ENCODE measurements around the gene OR8D4. TPM values are rescaled to one million over a fixed set of nuclear protein-coding genes. Genes with fewer than 3 reads are reported as not detected.

The OR8D4 gene
- total RNA-seq, 2 experiments from 2014 or later = not detected

GRCh38 chr11:123942413-123942812 lies 40.4 kb downstream of the OR8D4 start:
- DNase-seq (no peak), ATAC-seq (no peak)
- Mint-ChIP-seq H3K4me3 (no peak overlapping the region), H3K4me1 (ENCODE audit: low read depth) (no peaks in the 10 kb centered on the region), H3K27ac (no peak overlapping the region), H3K36me3 (ENCODE audit: low read depth) (no peaks in the 10 kb centered on the region), H3K27me3 (peaks cover 4% of the 10 kb centered on the region), H3K9me3 (no peaks in the 10 kb centered on the region)
- TF ChIP-seq CTCF (IDR thresholded peaks at IDR 0.05) = no peak
- ChIA-PET CTCF (no interaction called here), POLR2A (no interaction called here)
- intact Hi-C loops (cut with micrococcal nuclease) = no loop called here

GRCh38 chr11:123943738-123944137 lies 41.8 kb downstream of the OR8D4 start, which contains the start of gene OR6T1:
Gene OR6T1 (minus strand): TSS chr11:123943838. CDS start chr11:123943838, 0 bp downstream.
- intact Hi-C loops (cut with micrococcal nuclease) = no loop called here
- no peak within 1 kb of the TSS for H3K27ac Mint-ChIP-seq
- peaks cover 5% of the 10 kb centered on the region for H3K27me3 Mint-ChIP-seq
- CTCF ChIA-PET = no interaction called here
- POLR2A ChIA-PET = no interaction called here
- H3K4me1 Mint-ChIP-seq (ENCODE audit: low read depth) = no peaks in the 10 kb centered on the region
- H3K9me3 Mint-ChIP-seq = no peaks in the 10 kb centered on the region
- H3K4me3 Mint-ChIP-seq = no peak within 1 kb of the TSS
- TF ChIP-seq CTCF (IDR thresholded peaks at IDR 0.05) = no peak
- no peak for DNase-seq
- no peak for ATAC-seq
- H3K36me3 Mint-ChIP-seq (ENCODE audit: low read depth) = no peaks in the 10 kb centered on the region

- no peaks in the 10 kb centered on the region for H3K36me3 Mint-ChIP-seq (ENCODE audit: low read depth)
- ChIA-PET POLR2A (no interaction called here), CTCF (no interaction called here)
- no peak overlapping the region for H3K4me3 Mint-ChIP-seq
- ATAC-seq = no peak
- no peaks in the 10 kb centered on the region for H3K4me1 Mint-ChIP-seq (ENCODE audit: low read depth)
- no peak for TF ChIP-seq CTCF (IDR thresholded peaks at IDR 0.05)
- no peak for DNase-seq
- no peaks in the 10 kb centered on the region for H3K9me3 Mint-ChIP-seq
- H3K27ac Mint-ChIP-seq = no peak overlapping the region
- intact Hi-C loops (cut with micrococcal nuclease) = no loop called here
- H3K27me3 Mint-ChIP-seq = peaks cover 5% of the 10 kb centered on the region
Observed at GRCh38 chr11:123945132-123945531, 43.2 kb downstream of the OR8D4 start.

GRCh38 chr11:123956752-123957151 lies 54.8 kb downstream of the OR8D4 start:
- H3K4me1 Mint-ChIP-seq (ENCODE audit: low read depth) = no peaks in the 10 kb centered on the region
- DNase-seq (no peak), ATAC-seq (no peak)
- POLR2A ChIA-PET = no interaction called here
- H3K4me3 Mint-ChIP-seq = no peak overlapping the region
- no peak overlapping the region for H3K27ac Mint-ChIP-seq
- intact Hi-C loops (cut with micrococcal nuclease) = no loop called here
- CTCF ChIA-PET = no interaction called here
- H3K9me3 Mint-ChIP-seq = peaks cover 3% of the 10 kb centered on the region
- no peaks in the 10 kb centered on the region for H3K27me3 Mint-ChIP-seq
- no peaks in the 10 kb centered on the region for H3K36me3 Mint-ChIP-seq (ENCODE audit: low read depth)
- no peak for TF ChIP-seq CTCF (IDR thresholded peaks at IDR 0.05)

Other genes starting within 250 kb of the OR8D4 start
- not detected for gene SCN3B, start 247.5 kb upstream of the OR8D4 start, total RNA-seq
- 10 to 100 TPM; 11.1 to 13.6 TPM for gene ZNF202, start 160.5 kb upstream of the OR8D4 start, total RNA-seq
- gene OR6X1, start 147.6 kb upstream of the OR8D4 start, total RNA-seq = not detected
- not detected for gene OR6M1, start 95.8 kb upstream of the OR8D4 start, total RNA-seq
- gene TMEM225, start 16.5 kb upstream of the OR8D4 start, total RNA-seq = not detected
- not detected for gene OR4D5, start 37.5 kb downstream of the OR8D4 start, total RNA-seq
- gene OR6T1, start 41.7 kb downstream of the OR8D4 start, total RNA-seq = not detected
- not detected for gene OR10S1, start 75.6 kb downstream of the OR8D4 start, total RNA-seq
- gene OR10G6, start 93.0 kb downstream of the OR8D4 start, total RNA-seq = not detected
- not detected for gene OR10G4, start 110.8 kb downstream of the OR8D4 start, total RNA-seq
- gene OR10G9, start 120.8 kb downstream of the OR8D4 start, total RNA-seq = not detected
- gene OR10G8, start 124.6 kb downstream of the OR8D4 start, total RNA-seq = not detected
- not detected for gene OR10G7, start 139.2 kb downstream of the OR8D4 start, total RNA-seq
- gene VWA5A, start 213.3 kb downstream of the OR8D4 start, total RNA-seq = 1 to 10 TPM; 4.4 TPM